Effector memory CD8-positive, alpha-beta T cell (primary cell): ENCODE measurements around the gene ZBTB7C.
A peak's percentile ranks its signal among the peaks of the same experiment; 100 is the strongest.

Source experiments
- ATAC-seq: fragments of 150-1000 bp; cut with Tn5 transposase; replicated peaks from 2 replicates; pipeline ENCODE4 v1.10.0; 2021; ENCODE audit warnings: mild to moderate bottlenecking, moderate library complexity
- DNase-seq, 3 experiments: peaks; one replicate each; pipeline ENCODE4 v3.0.0; 2021
- H3K27ac Mint-ChIP-seq, 2 donors: one replicate each; pipeline ENCODE4 v1.8.0; 2022; ENCODE audit warnings: mild to moderate bottlenecking in 2 of 2, mixed read lengths in 2 of 2, moderate library complexity in 2 of 2
- H3K27me3 Mint-ChIP-seq, 2 donors: one replicate each; pipeline ENCODE4 v1.8.0; 2022; ENCODE audit warnings: mixed read lengths in 2 of 2
- H3K36me3 Mint-ChIP-seq: one replicate; pipeline ENCODE4 v1.8.0; 2022; ENCODE audit warnings: mild to moderate bottlenecking, moderate library complexity, mixed read lengths; ENCODE audit not compliant: insufficient read depth
- H3K4me1 Mint-ChIP-seq, 2 donors: one replicate each; pipeline ENCODE4 v1.8.0; 2022; ENCODE audit warnings: low read depth in 2 of 2, mixed read lengths in 2 of 2
- H3K4me3 Mint-ChIP-seq, 2 donors: one replicate each; pipeline ENCODE4 v1.8.0; 2022; ENCODE audit warnings: mild to moderate bottlenecking in 2 of 2, mixed read lengths in 2 of 2, moderate library complexity in 2 of 2
- H3K9me3 Mint-ChIP-seq, 2 donors: one replicate each; pipeline ENCODE4 v1.8.0; 2022; ENCODE audit warnings: mixed read lengths in 2 of 2

Gene ZBTB7C

GRCh38 chr18:48244530-48244929 is 164.7 kb downstream of the ZBTB7C start:
- no peaks in the 10 kb centered on the region for H3K4me1 Mint-ChIP-seq
- ATAC-seq (no peak), DNase-seq (no peak)
- H3K36me3 Mint-ChIP-seq: no peaks in the 10 kb centered on the region
- H3K27ac Mint-ChIP-seq: no peak overlapping the region
- no peak overlapping the region for H3K4me3 Mint-ChIP-seq
- peaks cover 27 to 36% of the 10 kb centered on the region in 2 donors for H3K27me3 Mint-ChIP-seq
- H3K9me3 Mint-ChIP-seq: peaks cover 9 to 20% of the 10 kb centered on the region in 2 donors

DNA sequence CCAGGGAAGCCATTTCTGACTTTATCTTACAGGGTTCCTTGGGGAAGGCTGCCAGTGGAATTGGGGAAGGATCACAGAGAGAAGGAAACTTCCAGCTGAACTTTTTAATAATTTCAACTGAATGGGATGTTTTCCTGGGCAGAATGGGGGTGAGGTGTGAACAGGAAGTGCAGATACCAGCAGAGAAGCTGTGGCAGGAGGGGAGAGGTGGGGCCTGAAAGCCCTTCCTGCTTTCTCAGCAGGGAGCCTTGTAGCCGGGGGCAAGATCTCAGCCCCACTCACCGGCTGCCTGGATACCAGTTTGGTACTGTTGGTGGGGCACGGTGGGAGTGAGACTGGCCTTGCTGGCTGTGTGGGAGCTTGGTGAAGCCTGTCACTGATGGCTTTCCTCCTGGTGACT is 170.5 kb downstream of the ZBTB7C start:
- H3K36me3 Mint-ChIP-seq: no peaks in the 10 kb centered on the region
- H3K4me3 Mint-ChIP-seq: peak overlapping the region in 1 of 2 donors; percentile 11
- H3K4me1 Mint-ChIP-seq: peaks cover 0 to 4% of the 10 kb centered on the region in 2 donors
- ATAC-seq (no peak), DNase-seq (no peak)
- H3K27me3 Mint-ChIP-seq: peaks cover 51 to 60% of the 10 kb centered on the region in 2 donors
- peaks cover 5 to 12% of the 10 kb centered on the region in 2 donors for H3K9me3 Mint-ChIP-seq
- H3K27ac Mint-ChIP-seq: no peak overlapping the region

DNA sequence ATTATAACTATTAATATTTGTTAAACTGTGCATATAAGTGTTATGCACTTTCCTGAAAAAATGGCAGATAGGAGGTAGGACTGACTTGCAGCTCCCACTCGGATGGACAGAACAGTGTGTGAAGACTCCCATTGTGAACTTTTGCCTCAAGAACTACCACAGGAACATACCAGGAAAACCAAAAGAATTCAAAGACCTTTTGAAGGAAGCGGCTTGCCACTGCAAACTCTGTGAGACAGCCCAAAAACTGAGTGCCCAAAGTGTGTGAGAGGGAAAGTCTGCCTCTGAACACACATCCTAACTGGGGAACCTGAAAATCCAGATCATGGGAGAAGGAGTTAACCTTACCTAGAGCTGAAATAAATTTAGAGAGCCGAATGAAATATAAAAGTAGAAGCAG is 171.0 kb downstream of the ZBTB7C start:
- peaks cover 0 to 4% of the 10 kb centered on the region in 2 donors for H3K4me1 Mint-ChIP-seq
- no peak overlapping the region for H3K4me3 Mint-ChIP-seq
- H3K27me3 Mint-ChIP-seq: peaks cover 48 to 55% of the 10 kb centered on the region in 2 donors
- H3K27ac Mint-ChIP-seq: no peak overlapping the region
- H3K36me3 Mint-ChIP-seq: no peaks in the 10 kb centered on the region
- no peak for ATAC-seq
- H3K9me3 Mint-ChIP-seq: peaks cover 5 to 12% of the 10 kb centered on the region in 2 donors
- no peak for DNase-seq

GRCh38 chr18:48236822-48237221 is 172.4 kb downstream of the ZBTB7C start:
- H3K27ac Mint-ChIP-seq: no peak overlapping the region
- H3K36me3 Mint-ChIP-seq: no peaks in the 10 kb centered on the region
- H3K4me1 Mint-ChIP-seq: peaks cover 0 to 4% of the 10 kb centered on the region in 2 donors
- peaks cover 46% of the 10 kb centered on the region in 2 donors for H3K27me3 Mint-ChIP-seq
- H3K4me3 Mint-ChIP-seq: no peak overlapping the region
- ATAC-seq (no peak), DNase-seq (no peak)
- peaks cover 1 to 11% of the 10 kb centered on the region in 2 donors for H3K9me3 Mint-ChIP-seq

DNA sequence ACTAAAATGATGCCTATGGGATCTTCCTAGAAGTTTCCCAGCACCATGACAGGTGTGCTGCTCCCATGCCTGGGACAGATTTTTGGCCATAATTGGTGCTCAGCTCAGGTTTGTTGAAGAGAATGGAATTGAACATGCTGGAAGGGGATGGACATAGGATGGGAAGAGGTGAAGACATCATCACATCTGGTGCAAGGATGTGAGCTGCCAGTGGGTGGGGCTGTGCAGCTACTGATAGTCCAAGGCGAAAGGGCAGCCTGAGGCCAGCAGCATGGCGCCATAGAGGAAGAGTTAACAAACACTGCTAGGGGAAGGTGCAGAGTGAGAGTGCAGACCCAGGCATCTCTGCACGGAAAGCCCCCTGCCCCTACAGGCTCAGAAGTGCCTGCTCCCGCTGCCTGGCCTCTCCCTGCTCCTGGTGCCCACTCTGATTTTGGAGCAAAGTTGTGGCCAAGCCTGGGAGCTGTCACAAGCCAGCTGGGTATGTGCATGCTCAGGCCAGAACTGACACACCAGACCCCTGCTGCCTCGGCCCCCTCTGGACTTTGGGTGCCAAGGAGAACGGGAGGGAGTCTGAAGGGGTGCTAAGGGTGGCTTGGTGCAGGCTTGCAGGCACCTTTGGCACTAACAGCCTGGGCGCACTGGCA is 178.6 kb downstream of the ZBTB7C start:
- Mint-ChIP-seq H3K4me1 (peaks cover 15 to 18% of the 10 kb centered on the region in 2 donors), H3K36me3 (peaks cover 4% of the 10 kb centered on the region), H3K9me3 (no peaks in the 10 kb centered on the region), H3K27ac (no peak overlapping the region), H3K4me3 (no peak overlapping the region), H3K27me3 (peaks cover 3 to 27% of the 10 kb centered on the region in 2 donors)
- ATAC-seq (peak; percentile 33), DNase-seq (no peak)

DNA sequence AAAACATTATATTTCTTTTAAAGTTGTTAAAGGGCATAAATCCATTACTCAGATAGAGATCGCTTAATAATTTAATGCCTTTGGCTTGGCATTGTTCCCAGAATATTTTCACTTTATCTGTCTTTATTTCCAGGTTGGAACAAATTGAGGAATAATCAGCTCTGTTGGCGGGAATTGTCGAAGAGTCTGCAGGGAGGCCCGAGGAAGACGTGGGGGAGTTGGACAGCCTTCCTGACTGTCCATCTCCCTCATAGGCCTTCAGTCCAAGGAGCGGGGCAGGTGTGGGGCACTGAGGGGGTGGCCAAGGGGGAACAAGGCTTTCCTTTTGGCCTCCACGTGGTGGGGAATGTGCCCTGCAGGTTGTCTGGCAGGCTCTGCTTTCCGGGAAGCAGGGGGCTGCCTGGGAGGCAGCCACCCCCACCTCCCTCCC is 179.6 kb downstream of the ZBTB7C start:
- peak overlapping the region in 1 of 2 donors; percentile 15 for H3K27ac Mint-ChIP-seq
- H3K27me3 Mint-ChIP-seq: peaks cover 0 to 26% of the 10 kb centered on the region in 2 donors
- DNase-seq: no peak
- no peak for ATAC-seq
- peaks cover 4% of the 10 kb centered on the region for H3K36me3 Mint-ChIP-seq
- no peak overlapping the region for H3K4me3 Mint-ChIP-seq
- H3K9me3 Mint-ChIP-seq: no peaks in the 10 kb centered on the region
- H3K4me1 Mint-ChIP-seq: peaks cover 15 to 18% of the 10 kb centered on the region in 2 donors

DNA sequence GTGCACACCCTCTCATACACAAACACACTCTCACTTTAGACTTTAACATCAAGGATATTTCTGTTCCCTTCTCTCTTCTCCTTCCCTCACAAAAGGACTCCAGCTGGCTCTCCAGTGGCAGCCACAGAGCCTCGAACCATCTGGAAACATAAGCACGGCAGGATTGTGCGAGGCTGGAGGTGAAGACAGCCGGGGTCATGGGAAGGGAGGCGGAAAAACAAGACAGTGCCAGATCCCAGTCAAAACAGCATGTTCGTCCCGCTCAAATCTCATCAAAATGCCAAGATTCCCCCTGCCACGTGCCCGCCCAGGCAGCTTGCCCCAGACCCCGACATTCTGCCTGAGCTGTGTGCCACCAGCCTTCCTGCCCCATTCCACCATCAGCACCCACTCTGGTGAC is 180.3 kb downstream of the ZBTB7C start:
- Mint-ChIP-seq H3K27ac (peak overlapping the region; percentile 15 to 20), H3K9me3 (no peaks in the 10 kb centered on the region), H3K27me3 (peaks cover 0 to 23% of the 10 kb centered on the region in 2 donors), H3K4me1 (peaks cover 15 to 18% of the 10 kb centered on the region in 2 donors), H3K4me3 (peak overlapping the region in 1 of 2 donors; percentile 30), H3K36me3 (peaks cover 4% of the 10 kb centered on the region)
- DNase-seq (no peak), ATAC-seq (no peak)

DNA sequence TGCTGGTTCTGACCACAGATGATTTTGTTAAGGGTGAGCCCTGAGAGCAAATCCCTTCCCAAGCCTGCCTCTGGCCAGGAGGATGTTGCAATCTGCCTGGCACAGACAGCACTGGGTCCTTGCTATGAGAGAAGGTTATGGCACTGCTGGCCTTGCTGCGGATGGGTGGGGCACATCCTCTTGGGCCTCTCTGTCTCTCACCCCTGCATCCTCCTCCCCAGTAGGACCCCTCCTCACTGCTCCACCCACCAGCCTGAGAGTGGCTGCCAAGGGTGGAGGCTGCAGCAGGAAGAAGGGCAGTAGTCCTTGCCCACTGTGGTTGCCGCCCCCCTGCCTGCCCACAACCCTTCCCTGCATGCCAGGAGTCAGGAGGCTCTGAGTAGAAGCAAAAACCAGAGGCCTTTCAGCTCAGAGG is 180.9 kb downstream of the ZBTB7C start:
- peak overlapping the region; percentile 20 to 77 for H3K27ac Mint-ChIP-seq
- DNase-seq: no peak

GRCh38 chr18:48227206-48227605 is 182.0 kb downstream of the ZBTB7C start:
- DNase-seq (no peak), ATAC-seq (peak; percentile 41)
- Mint-ChIP-seq H3K36me3 (peaks cover 4% of the 10 kb centered on the region), H3K27me3 (peaks cover 0 to 14% of the 10 kb centered on the region in 2 donors), H3K4me1 (peaks cover 15 to 18% of the 10 kb centered on the region in 2 donors), H3K4me3 (peak overlapping the region in 1 of 2 donors; percentile 6), H3K9me3 (no peaks in the 10 kb centered on the region), H3K27ac (peak overlapping the region in 1 of 2 donors; percentile 77)

More for the DNA sequence above, 180.9 kb downstream of the ZBTB7C start:
- H3K4me1 Mint-ChIP-seq: peaks cover 15 to 18% of the 10 kb centered on the region in 2 donors
- H3K4me3 Mint-ChIP-seq: peak overlapping the region in 1 of 2 donors; percentile 30
- H3K27me3 Mint-ChIP-seq: peaks cover 0 to 21% of the 10 kb centered on the region in 2 donors
- H3K36me3 Mint-ChIP-seq: peaks cover 4% of the 10 kb centered on the region
- no peaks in the 10 kb centered on the region for H3K9me3 Mint-ChIP-seq
- ATAC-seq: no peak

GRCh38 chr18:48226401-48226800 is 182.8 kb downstream of the ZBTB7C start:
- Mint-ChIP-seq H3K4me1 (peaks cover 15 to 18% of the 10 kb centered on the region in 2 donors), H3K36me3 (peaks cover 4% of the 10 kb centered on the region), H3K9me3 (no peaks in the 10 kb centered on the region), H3K27ac (peak overlapping the region in 1 of 2 donors; percentile 77), H3K4me3 (no peak overlapping the region), H3K27me3 (peaks cover 0 to 14% of the 10 kb centered on the region in 2 donors)
- ATAC-seq (no peak), DNase-seq (no peak)

GRCh38 chr18:48222118-48222517 is 187.1 kb downstream of the ZBTB7C start:
- H3K27me3 Mint-ChIP-seq: peaks cover 0 to 10% of the 10 kb centered on the region in 2 donors
- H3K4me3 Mint-ChIP-seq: no peak overlapping the region
- H3K4me1 Mint-ChIP-seq: peaks cover 0 to 2% of the 10 kb centered on the region in 2 donors
- peak in 1 of 3 experiments; percentile 7 for DNase-seq
- H3K36me3 Mint-ChIP-seq: no peaks in the 10 kb centered on the region
- ATAC-seq: peak; percentile 73
- no peaks in the 10 kb centered on the region for H3K9me3 Mint-ChIP-seq
- no peak overlapping the region for H3K27ac Mint-ChIP-seq

DNA sequence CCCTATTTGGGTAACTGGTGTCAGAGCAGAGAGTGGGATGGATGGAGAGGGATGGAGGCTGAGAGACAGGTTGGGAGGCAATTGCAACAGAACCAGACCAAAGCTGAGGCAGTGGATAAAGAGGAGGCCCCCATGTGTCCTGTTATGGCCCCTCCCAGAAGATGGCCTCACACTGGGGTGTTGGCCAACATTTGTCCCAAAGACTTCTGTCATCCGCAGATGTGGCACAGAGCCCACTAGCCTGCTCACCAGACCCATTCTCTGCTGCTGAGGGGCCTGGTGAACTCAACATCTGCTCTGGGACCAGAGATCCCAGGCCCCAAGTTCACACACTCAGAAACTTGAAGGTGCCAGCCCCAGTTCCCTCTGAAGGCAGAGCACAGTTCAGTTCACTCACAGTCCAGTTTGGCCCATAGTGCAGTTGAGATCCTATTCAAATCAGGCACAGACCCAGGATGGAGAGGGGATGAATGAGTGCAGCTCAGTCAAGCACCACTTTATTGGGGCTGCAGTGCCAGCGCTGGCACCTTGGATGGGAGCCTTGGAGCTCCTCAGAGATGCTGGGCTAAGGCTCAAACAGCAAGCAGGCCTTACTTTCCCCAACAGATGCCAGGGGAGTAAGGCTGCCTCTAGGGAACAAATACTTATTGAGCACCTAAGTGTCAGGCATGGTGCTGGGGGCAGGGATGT is 189.2 kb downstream of the ZBTB7C start:
- H3K4me3 Mint-ChIP-seq: no peak overlapping the region
- no peak for DNase-seq
- H3K4me1 Mint-ChIP-seq: no peaks in the 10 kb centered on the region
- ATAC-seq: no peak
- peaks cover 0 to 10% of the 10 kb centered on the region in 2 donors for H3K27me3 Mint-ChIP-seq
- H3K27ac Mint-ChIP-seq: no peak overlapping the region
- no peaks in the 10 kb centered on the region for H3K9me3 Mint-ChIP-seq
- H3K36me3 Mint-ChIP-seq: no peaks in the 10 kb centered on the region

DNA sequence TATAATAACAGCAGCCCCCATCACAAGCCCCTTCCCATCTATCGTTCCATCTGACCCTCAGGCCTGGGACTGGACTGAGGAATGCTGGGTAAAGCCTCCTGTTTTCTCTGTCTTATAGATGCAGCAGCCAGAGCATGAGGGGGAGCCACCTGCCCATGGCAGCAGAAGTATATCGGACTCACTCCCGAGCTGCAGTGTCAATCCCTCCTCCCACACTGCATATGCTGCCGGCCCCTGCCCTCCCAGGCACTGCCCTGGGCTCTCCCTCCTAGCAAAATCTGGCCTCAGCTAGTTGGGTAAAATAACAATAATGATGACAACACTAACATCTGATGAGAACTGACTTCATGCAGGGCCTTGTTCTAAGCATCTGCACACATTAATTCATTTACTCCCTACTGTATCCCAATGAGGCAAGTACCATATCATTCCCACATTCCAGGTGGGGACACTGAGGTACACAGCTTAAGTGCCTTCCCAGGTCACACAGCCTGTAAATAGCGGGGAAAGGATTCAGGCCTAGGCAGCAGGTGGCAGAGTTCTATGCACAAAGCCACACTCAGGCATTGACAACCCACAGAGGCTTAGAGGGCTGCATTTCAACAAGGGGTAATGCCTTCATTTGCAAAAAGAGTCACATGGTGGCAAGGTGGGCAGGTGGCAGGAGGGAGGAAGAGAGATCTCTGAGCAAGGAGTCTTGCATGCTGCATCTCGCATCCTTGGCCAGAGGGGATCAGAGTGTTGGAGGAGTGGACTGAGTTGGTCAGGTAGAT is 190.0 kb downstream of the ZBTB7C start:
- H3K4me1 Mint-ChIP-seq: no peaks in the 10 kb centered on the region
- H3K36me3 Mint-ChIP-seq: no peaks in the 10 kb centered on the region
- H3K9me3 Mint-ChIP-seq: no peaks in the 10 kb centered on the region
- DNase-seq (no peak), ATAC-seq (no peak)
- H3K27me3 Mint-ChIP-seq: peaks cover 0 to 10% of the 10 kb centered on the region in 2 donors
- no peak overlapping the region for H3K4me3 Mint-ChIP-seq
- H3K27ac Mint-ChIP-seq: no peak overlapping the region
